Spleen (tissue), 11 donors: ENCODE measurements around the gene LRP1B. TPM values are rescaled to one million over a fixed set of nuclear protein-coding genes. Genes with fewer than 3 reads are reported as not detected.

ENCODE experiments used
- DNase-seq: peaks from one replicate; pipeline ENCODE4 v3.0.0-alpha.2; 2020
- H3K27ac ChIP-seq, 8 donors: fragments of 200-600 bp; sonication (generic) in 7 of 8; 1 replicate in 4 of 8; 2 replicates in 4 of 8; pipeline versions ENCODE4 v1.5.0 to v1.8.0; 2016 to 2021; ENCODE audit warnings: inconsistent platforms in 4 of 8, mild to moderate bottlenecking in 4 of 8, moderate library complexity in 1 of 8
- H3K27me3 ChIP-seq, 7 donors: fragments of 200-600 bp; sonication (generic) in 6 of 7; replicated peaks in 1 of 7; 1 replicate in 4 of 7; 2 replicates in 3 of 7; pipeline versions ENCODE4 v1.5.0 to v1.8.0; 2016 to 2021; ENCODE audit warnings: inconsistent platforms in 3 of 7, mild to moderate bottlenecking in 1 of 7
- H3K36me3 ChIP-seq, 6 donors: fragments of 200-600 bp; sonication (generic) in 5 of 6; 1 replicate in 4 of 6; 2 replicates in 2 of 6; pipeline versions ENCODE4 v1.5.0 to v1.8.0; 2016 to 2021; ENCODE audit warnings: inconsistent platforms in 2 of 6
- H3K4me1 ChIP-seq, 6 donors: fragments of 200-600 bp; sonication (generic) in 5 of 6; 1 replicate in 3 of 6; 2 replicates in 3 of 6; pipeline versions ENCODE4 v1.5.0 to v1.8.0; 2016 to 2021; ENCODE audit warnings: inconsistent platforms in 3 of 6
- H3K4me3 ChIP-seq, 8 donors: fragments of 200-600 bp; sonication (generic) in 7 of 8; 1 replicate in 4 of 8; 2 replicates in 4 of 8; pipeline versions ENCODE4 v1.5.0 to v1.8.0; 2016 to 2021; ENCODE audit warnings: inconsistent platforms in 4 of 8, mild to moderate bottlenecking in 4 of 8, moderate library complexity in 2 of 8
- H3K9me3 ChIP-seq, 8 donors: fragments of 200-600 bp; sonication (generic) in 7 of 8; 1 replicate in 4 of 8; 2 replicates in 4 of 8; pipeline versions ENCODE4 v1.5.0 to v1.8.0; 2016 to 2021; ENCODE audit warnings: inconsistent platforms in 4 of 8
- POLR2A ChIP-seq, 3 donors: fragments of 450-650 bp; IDR thresholded peaks; one replicate each; pipeline ENCODE4 v1.5.1; 2017; ENCODE audit warnings: antibody characterized with exemption in 3 of 3, mild to moderate bottlenecking in 1 of 3
- POLR2AphosphoS5 ChIP-seq, 3 donors: sonication (generic); formaldehyde crosslinking; IDR thresholded peaks; one replicate each; pipeline ENCODE4 v1.5.1; 2017; ENCODE audit warnings: antibody characterized with exemption in 3 of 3
- WGBS, 5 donors: extraction: QIAGEN DNeasy Blood & Tissue Kit in 3 of 5; methylation state at CpG; one replicate each; pipeline versions ENCODE4 v1.1.5 to v1.1.7; 2013 to 2018; 5-methylcytosine and 5-hydroxymethylcytosine counted together
- intact Hi-C: fragments of 100-400 bp; cut with DNase I; formaldehyde crosslinking; loops from one replicate; pipeline ENCODE4 v1.15.0; 2023; ENCODE audit warnings: low total_unique reads
- polyA plus RNA-seq, 3 donors: library from polyadenylated mRNA; stranded (reverse); fragments of 200-250 nt; gene quantifications; one replicate each; pipeline ENCODE4 v1.2.1, GENCODE V29; 2013
- total RNA-seq, 7 donors: library from RNA; depleted of rRNA in 3 of 7; stranded (reverse); fragments of >200 nt in 3 of 7; fragmentation: NEBNext Ultra II Directional in 4 of 7; extraction: Animal tissue kit (Norgen Biotek cat#: 25700) in 4 of 7; gene quantifications; one replicate each; pipeline versions ENCODE4 v1.1.0 to v1.2.1, GENCODE V29; 2016 to 2021
- TF ChIP-seq, protein P1 (sequence below), 11 experiments: fragments of 200-600 bp in 7 of 11; fragments of 450-650 bp in 4 of 11; sonication (generic) in 4 of 11; IDR thresholded peaks in 8 of 11; conservative IDR thresholded peaks in 3 of 11; 1 replicate in 7 of 11; 2 replicates in 4 of 11; pipeline versions ENCODE4 v1.4.0 to v1.8.0; 2016 to 2021; ENCODE audit warnings: antibody characterized with exemption in 11 of 11, inconsistent platforms in 4 of 11, mild to moderate bottlenecking in 1 of 11
- donor health status: healthy with polysubstance abuse.
- donor health status: DM: no; HTN: no; CAD: no; lungs with moderate emphysema.
- donor health status: DM: no; HTN: no; CAD: no.
- donor health status: Bipolar disorder and iron deficiency.
- donor health status: healthy.
- donor health status: DM: no; HTN: no; CAD: no.
- donor health status: DM: yes; HTN: yes; CAD: no.

Gene LRP1B
- total and polyA plus RNA-seq, 10 donors, result 0.02 to 0.85 (median 0.08) TPM; not detected in 2

DNA sequence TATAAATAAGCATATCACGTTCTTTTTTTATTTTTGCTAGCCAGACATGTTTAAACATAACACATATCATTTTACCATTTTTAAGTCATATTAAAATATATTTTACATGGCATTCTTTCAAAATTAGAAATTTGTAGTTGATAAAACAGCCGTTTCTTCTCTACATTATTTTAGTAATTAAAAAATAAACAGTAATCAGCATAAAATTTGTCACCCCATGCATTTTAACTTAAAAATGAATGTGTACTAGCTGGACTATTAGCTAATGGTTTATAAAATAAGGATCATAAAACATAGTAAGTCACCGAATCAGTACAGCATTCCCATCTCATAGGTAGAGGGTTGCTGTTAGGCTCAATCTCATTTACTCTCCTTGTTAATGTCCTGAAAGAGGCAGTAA, 433.8 kb downstream of the LRP1B start:
- Histone ChIP-seq H3K4me3 (no peak overlapping the region), H3K36me3 (no peaks in the 10 kb centered on the region), H3K9me3 (no peaks in the 10 kb centered on the region), H3K27ac (no peak overlapping the region), H3K4me1 (no peaks in the 10 kb centered on the region), H3K27me3 (no peaks in the 10 kb centered on the region)
- intact Hi-C loops, result no loop called here
- TF ChIP-seq POLR2A (IDR thresholded peaks at IDR 0.05) (no peak), POLR2AphosphoS5 (IDR thresholded peaks at IDR 0.05) (no peak)
- TF ChIP-seq, protein P1, sequence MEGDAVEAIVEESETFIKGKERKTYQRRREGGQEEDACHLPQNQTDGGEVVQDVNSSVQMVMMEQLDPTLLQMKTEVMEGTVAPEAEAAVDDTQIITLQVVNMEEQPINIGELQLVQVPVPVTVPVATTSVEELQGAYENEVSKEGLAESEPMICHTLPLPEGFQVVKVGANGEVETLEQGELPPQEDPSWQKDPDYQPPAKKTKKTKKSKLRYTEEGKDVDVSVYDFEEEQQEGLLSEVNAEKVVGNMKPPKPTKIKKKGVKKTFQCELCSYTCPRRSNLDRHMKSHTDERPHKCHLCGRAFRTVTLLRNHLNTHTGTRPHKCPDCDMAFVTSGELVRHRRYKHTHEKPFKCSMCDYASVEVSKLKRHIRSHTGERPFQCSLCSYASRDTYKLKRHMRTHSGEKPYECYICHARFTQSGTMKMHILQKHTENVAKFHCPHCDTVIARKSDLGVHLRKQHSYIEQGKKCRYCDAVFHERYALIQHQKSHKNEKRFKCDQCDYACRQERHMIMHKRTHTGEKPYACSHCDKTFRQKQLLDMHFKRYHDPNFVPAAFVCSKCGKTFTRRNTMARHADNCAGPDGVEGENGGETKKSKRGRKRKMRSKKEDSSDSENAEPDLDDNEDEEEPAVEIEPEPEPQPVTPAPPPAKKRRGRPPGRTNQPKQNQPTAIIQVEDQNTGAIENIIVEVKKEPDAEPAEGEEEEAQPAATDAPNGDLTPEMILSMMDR (IDR thresholded peaks at IDR 0.05 in 8 of 11, conservative IDR thresholded peaks at IDR 0.05 in 3 of 11), result no peak
- DNase-seq, result no peak
- 83 to 92% (median 84%) methylated on average over 3 of the region's 3 CpGs for WGBS, 5 donors

DNA sequence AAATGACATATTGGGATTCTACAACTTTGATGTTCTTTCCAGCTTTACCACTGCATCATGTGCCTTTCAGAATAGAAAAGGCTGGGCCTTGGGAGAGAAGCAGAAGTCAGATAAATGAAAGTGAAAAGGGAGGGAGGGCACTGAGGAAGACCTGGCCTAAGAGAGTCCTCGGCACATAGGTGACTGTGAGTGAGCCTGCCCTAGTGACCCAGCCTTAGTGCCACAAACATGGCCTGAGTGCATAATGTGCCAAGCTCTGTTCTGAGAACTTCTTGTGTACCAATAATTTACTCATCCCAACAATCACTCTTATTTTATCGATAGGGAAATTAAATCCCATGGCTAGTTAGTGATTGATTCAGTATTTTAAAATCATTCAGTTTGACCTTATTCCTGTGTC, 436.6 kb downstream of the LRP1B start:
- TF ChIP-seq POLR2A (IDR thresholded peaks at IDR 0.05) (no peak), POLR2AphosphoS5 (IDR thresholded peaks at IDR 0.05) (no peak)
- TF ChIP-seq, protein P1 (IDR thresholded peaks at IDR 0.05 in 8 of 11, conservative IDR thresholded peaks at IDR 0.05 in 3 of 11), result no peak
- H3K27me3 ChIP-seq, result no peaks in the 10 kb centered on the region
- no peak for DNase-seq
- no peak overlapping the region for H3K4me3 ChIP-seq
- no peaks in the 10 kb centered on the region for H3K9me3 ChIP-seq
- H3K27ac ChIP-seq, result no peak overlapping the region
- no peaks in the 10 kb centered on the region for H3K4me1 ChIP-seq
- H3K36me3 ChIP-seq, result no peaks in the 10 kb centered on the region
- WGBS, 5 donors, result 85 to 97% (median 89%) methylated on average over 2 of the region's 2 CpGs
- intact Hi-C loops, result no loop called here

DNA sequence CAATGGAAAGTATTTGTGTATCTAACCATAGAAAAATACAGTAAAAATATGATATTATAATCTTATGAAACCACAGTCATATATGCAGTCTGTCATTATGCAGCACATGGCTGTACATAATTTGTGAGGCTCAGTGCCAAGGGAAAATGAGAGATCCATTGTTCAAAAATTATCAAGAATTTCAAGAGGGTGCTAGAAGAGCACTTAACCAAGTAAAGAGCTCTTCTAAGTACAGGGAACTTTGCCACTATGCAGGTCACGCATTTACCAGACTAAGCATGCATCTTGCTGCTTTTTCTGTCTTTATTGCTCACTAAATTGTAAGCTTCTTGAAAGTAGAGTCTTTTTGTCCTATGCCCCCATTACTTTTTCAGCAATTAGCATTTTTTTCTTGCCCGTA, 438.0 kb downstream of the LRP1B start:
- intact Hi-C loops, result no loop called here
- H3K36me3 ChIP-seq, result no peaks in the 10 kb centered on the region
- no peaks in the 10 kb centered on the region for H3K4me1 ChIP-seq
- no peak for DNase-seq
- TF ChIP-seq POLR2AphosphoS5 (IDR thresholded peaks at IDR 0.05) (no peak), POLR2A (IDR thresholded peaks at IDR 0.05) (no peak)
- TF ChIP-seq, protein P1 (IDR thresholded peaks at IDR 0.05 in 8 of 11, conservative IDR thresholded peaks at IDR 0.05 in 3 of 11), result no peak
- no peak overlapping the region for H3K27ac ChIP-seq
- H3K4me3 ChIP-seq, result no peak overlapping the region
- 72 to 83% (median 81%) methylated on average over 2 of the region's 2 CpGs for WGBS, 5 donors
- H3K9me3 ChIP-seq, result no peaks in the 10 kb centered on the region
- no peaks in the 10 kb centered on the region for H3K27me3 ChIP-seq

DNA sequence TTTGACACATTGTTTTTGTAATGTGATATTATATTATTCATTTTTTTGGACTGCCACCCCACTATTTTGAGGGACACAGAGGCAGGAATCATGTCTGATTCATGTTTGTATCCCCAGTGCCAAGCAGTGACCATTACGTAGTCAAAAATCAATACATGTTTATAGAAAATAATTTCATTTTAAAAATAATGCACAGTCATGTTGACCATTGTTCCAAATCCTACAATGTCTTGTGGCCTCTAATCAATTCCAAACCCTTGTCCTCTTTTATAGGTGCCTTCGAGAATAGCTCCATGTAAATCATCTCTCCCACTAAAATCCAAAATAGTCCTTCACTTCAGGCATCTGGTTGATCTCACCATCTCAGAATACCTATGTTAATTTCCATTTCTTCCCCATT, 454.7 kb downstream of the LRP1B start:
- no peaks in the 10 kb centered on the region for H3K36me3 ChIP-seq
- WGBS, 5 donors, result 69 to 83% (median 73%) methylated on average over 2 of the region's 2 CpGs
- no peak for DNase-seq
- no peaks in the 10 kb centered on the region for H3K4me1 ChIP-seq
- no peak overlapping the region for H3K27ac ChIP-seq
- no peaks in the 10 kb centered on the region for H3K27me3 ChIP-seq
- no peak overlapping the region for H3K4me3 ChIP-seq
- TF ChIP-seq POLR2AphosphoS5 (IDR thresholded peaks at IDR 0.05) (no peak), POLR2A (IDR thresholded peaks at IDR 0.05) (no peak)
- TF ChIP-seq, protein P1 (IDR thresholded peaks at IDR 0.05 in 8 of 11, conservative IDR thresholded peaks at IDR 0.05 in 3 of 11), result no peak
- H3K9me3 ChIP-seq, result no peaks in the 10 kb centered on the region
- intact Hi-C loops, result no loop called here
